H1 (cell line): ENCODE data around the gene ALDH3B1. TPM values are rescaled to one million over a fixed set of nuclear protein-coding genes. Genes with fewer than 3 reads are reported as not detected.
A peak's percentile ranks its signal among the peaks of the same experiment; 100 is the strongest.

ENCODE experiments used
- CTCF ChIA-PET: fragments of 300-600 bp; sonication (Branson Sonifier 250); formaldehyde crosslinking; loops from one replicate; lab custom pipeline; 2021; ENCODE audit not compliant: partially characterized antibody; lab: Charles Lee
- POLR2A ChIA-PET: fragments of 300-600 bp; sonication (Branson Sonifier 250); formaldehyde crosslinking; loops from one replicate; lab custom pipeline; 2021; ENCODE audit warnings: inconsistent platforms; ENCODE audit not compliant: partially characterized antibody; lab: Charles Lee
- DNase-seq, 2 experiments: peaks; one replicate each; pipeline versions ENCODE4 v3.0.0 to v3.0.0-alpha.2; 2010 to 2022; ENCODE audit warnings: low spot score in 2 of 2, low read depth in 1 of 2, mixed read lengths in 1 of 2
- FAIRE-seq: peaks from 2 replicates; lab custom pipeline; 2011; peaks lifted over from hg19 to GRCh38; lab: Jason Lieb, UNC
- H2AFZ ChIP-seq: 2 replicates; pipeline ENCODE4 v1.8.1; 2012; ENCODE audit warnings: low read length, inconsistent platforms
- H2AK5ac ChIP-seq: 2 replicates; pipeline ENCODE4 v1.6.1; 2013; ENCODE audit warnings: low read depth, low read length
- H2BK120ac ChIP-seq: replicated peaks from 2 replicates; pipeline ENCODE3; 2013; ENCODE audit warnings: low read depth, low read length, inconsistent platforms
- H2BK12ac ChIP-seq: 2 replicates; pipeline ENCODE4 v1.6.1; 2013; ENCODE audit warnings: low read depth, low read length
- H2BK15ac ChIP-seq: 2 replicates; pipeline ENCODE4 v1.6.1; 2013; ENCODE audit warnings: low read length
- H2BK20ac ChIP-seq: 2 replicates; pipeline ENCODE4 v1.6.1; 2013; ENCODE audit warnings: low read length
- H2BK5ac ChIP-seq: 2 replicates; pipeline ENCODE4 v1.6.1; 2013; ENCODE audit warnings: low read depth, low read length
- H3K14ac ChIP-seq: 2 replicates; pipeline ENCODE4 v1.6.1; 2013; ENCODE audit warnings: inconsistent platforms; ENCODE audit not compliant: insufficient read length
- H3K18ac ChIP-seq: 2 replicates; pipeline ENCODE4 v1.6.1; 2013; ENCODE audit warnings: low read length; ENCODE audit errors: extremely low read depth
- H3K23ac ChIP-seq: 2 replicates; pipeline ENCODE4 v1.6.1; 2013; ENCODE audit warnings: inconsistent platforms; ENCODE audit not compliant: insufficient read length
- H3K23me2 ChIP-seq: 2 replicates; pipeline ENCODE4 v1.6.1; 2013; ENCODE audit warnings: low read depth, low read length
- H3K27ac ChIP-seq: 2 replicates; pipeline ENCODE4 v1.6.1; 2011; ENCODE audit warnings: low read depth, low read length, inconsistent platforms
- H3K27me3 ChIP-seq, 4 experiments: replicated peaks in 1 of 4; 1 replicate in 1 of 4; 2 replicates in 3 of 4; pipeline versions ENCODE4 v1.6.1 to v1.8.1; 2011 to 2013; ENCODE audit warnings: low read length in 3 of 4, mild to moderate bottlenecking in 3 of 4, inconsistent platforms in 2 of 4, mixed read lengths in 2 of 4, moderate library complexity in 1 of 4; ENCODE audit not compliant: control insufficient read depth in 3 of 4, insufficient read depth in 3 of 4; ENCODE audit errors: extremely low read depth in 1 of 4
- H3K36me3 ChIP-seq, 4 experiments: 2 replicates each; pipeline versions ENCODE4 v1.6.1 to v1.8.1; 2011 to 2013; ENCODE audit warnings: mild to moderate bottlenecking in 4 of 4, low read length in 3 of 4, moderate library complexity in 2 of 4, control low read depth in 1 of 4, inconsistent platforms in 1 of 4; ENCODE audit not compliant: insufficient read depth in 4 of 4, control insufficient read depth in 2 of 4
- H3K4ac ChIP-seq: replicated peaks from 2 replicates; pipeline ENCODE3; 2013; ENCODE audit warnings: low read length, low read depth, mixed read lengths, inconsistent platforms; ENCODE audit not compliant: insufficient read length
- H3K4me1 ChIP-seq, 4 experiments: replicated peaks in 1 of 4; 1 replicate in 1 of 4; 2 replicates in 3 of 4; pipeline versions ENCODE4 v1.6.1 to v1.8.1; 2011 to 2013; ENCODE audit warnings: low read length in 3 of 4, inconsistent platforms in 2 of 4, mixed read lengths in 1 of 4; ENCODE audit not compliant: insufficient read depth in 4 of 4, control insufficient read depth in 3 of 4
- H3K4me2 ChIP-seq, 2 experiments: 2 replicates each; pipeline versions ENCODE4 v1.6.1 to v1.8.1; 2011 to 2013; ENCODE audit warnings: low read depth in 2 of 2, low read length in 2 of 2, control low read depth in 1 of 2, inconsistent platforms in 1 of 2, mild to moderate bottlenecking in 1 of 2; ENCODE audit not compliant: insufficient read depth in 1 of 2
- H3K4me3 ChIP-seq, 4 experiments: fragments of 200-600, 300-600 bp in 1 of 4; sonication (generic), shearing (Covaris generic), sonication (Bioruptor Twin) in 1 of 4; 2 replicates each; pipeline versions ENCODE4 v1.5.1 to v1.8.1; 2011 to 2016; ENCODE audit warnings: low read length in 4 of 4, low read depth in 3 of 4, control low read depth in 2 of 4, inconsistent platforms in 2 of 4, mild to moderate bottlenecking in 2 of 4, mixed read lengths in 1 of 4, moderate library complexity in 1 of 4; ENCODE audit not compliant: insufficient read depth in 2 of 4; ENCODE audit errors: extremely low read depth in 1 of 4
- H3K56ac ChIP-seq: replicated peaks from 2 replicates; pipeline ENCODE3; 2013; ENCODE audit warnings: low read depth, mild to moderate bottlenecking, mixed read lengths, low read length, inconsistent platforms; ENCODE audit not compliant: insufficient read length
- H3K79me1 ChIP-seq: 2 replicates; pipeline ENCODE4 v1.6.1; 2013; ENCODE audit warnings: low read depth, low read length, control low read depth
- H3K79me2 ChIP-seq, 2 experiments: 2 replicates each; pipeline versions ENCODE4 v1.6.1 to v1.8.1; 2012 to 2013; ENCODE audit warnings: low read length in 2 of 2, mild to moderate bottlenecking in 2 of 2, inconsistent platforms in 1 of 2; ENCODE audit not compliant: insufficient read depth in 2 of 2, control insufficient read depth in 1 of 2
- H3K9ac ChIP-seq, 4 experiments: replicated peaks in 1 of 4; 1 replicate in 1 of 4; 2 replicates in 3 of 4; pipeline versions ENCODE4 v1.6.1 to v1.8.1; 2011 to 2013; ENCODE audit warnings: low read depth in 3 of 4, low read length in 3 of 4, control low read depth in 2 of 4, mild to moderate bottlenecking in 2 of 4, moderate library complexity in 2 of 4, inconsistent platforms in 1 of 4; ENCODE audit errors: extremely low read depth in 1 of 4
- H3K9me3 ChIP-seq, 2 experiments: 2 replicates each; pipeline versions ENCODE4 v1.6.1 to v1.8.1; 2012 to 2013; ENCODE audit warnings: mild to moderate bottlenecking in 2 of 2, moderate library complexity in 2 of 2, control low read depth in 1 of 2, inconsistent platforms in 1 of 2, low read depth in 1 of 2, low read length in 1 of 2, mixed read lengths in 1 of 2; ENCODE audit not compliant: insufficient read depth in 2 of 2
- H4K20me1 ChIP-seq, 2 experiments: replicated peaks in 1 of 2; 2 replicates each; pipeline versions ENCODE3 to v1.8.1; 2011 to 2013; ENCODE audit warnings: inconsistent platforms in 2 of 2, low read length in 2 of 2, mild to moderate bottlenecking in 1 of 2; ENCODE audit not compliant: insufficient read depth in 2 of 2, control insufficient read depth in 1 of 2
- H4K5ac ChIP-seq: 2 replicates; pipeline ENCODE4 v1.6.1; 2013; ENCODE audit warnings: low read length, low read depth, mixed read lengths, inconsistent platforms; ENCODE audit not compliant: insufficient read length
- H4K8ac ChIP-seq: 2 replicates; pipeline ENCODE4 v1.8.0; 2013; ENCODE audit warnings: mild to moderate bottlenecking, moderate library complexity, low read length, inconsistent platforms; ENCODE audit not compliant: insufficient read depth; ENCODE audit errors: extremely low read depth
- H4K91ac ChIP-seq: replicated peaks from 2 replicates; pipeline ENCODE3; 2013; ENCODE audit warnings: low read length, mixed read lengths, inconsistent platforms; ENCODE audit not compliant: insufficient read length
- BCL11A ChIP-seq, 2 experiments: IDR thresholded peaks; one replicate each; pipeline ENCODE4 v1.6.1; 2011; ENCODE audit warnings: low read depth in 2 of 2, low read length in 2 of 2, mild to moderate bottlenecking in 2 of 2
- CTBP2 ChIP-seq: IDR thresholded peaks from 2 replicates; pipeline ENCODE4 v1.7.0; 2011; ENCODE audit warnings: borderline replicate concordance, mild to moderate bottlenecking, moderate library complexity, mixed read lengths, low read length; ENCODE audit not compliant: insufficient read depth, insufficient read length
- HDAC2 ChIP-seq, 2 experiments: fragments of 300-600 bp in 1 of 2; sonication (generic) in 1 of 2; IDR thresholded peaks; 2 replicates each; pipeline ENCODE4 v1.6.1; 2011 to 2012; ENCODE audit warnings: low read depth in 2 of 2, low read length in 2 of 2, mild to moderate bottlenecking in 2 of 2, moderate library complexity in 2 of 2, borderline replicate concordance in 1 of 2, inconsistent platforms in 1 of 2
- MAFK ChIP-seq: IDR thresholded peaks from 2 replicates; pipeline ENCODE4 v1.6.1; 2012; ENCODE audit warnings: low read depth, mild to moderate bottlenecking, improper control_type of control experiment, low read length
- SRF ChIP-seq: IDR thresholded peaks from 2 replicates; pipeline ENCODE4 v1.6.1; 2011; ENCODE audit warnings: mild to moderate bottlenecking, low read depth, low read length, moderate library complexity
- WGBS, 2 experiments: shearing (Covaris generic) in 1 of 2; methylation state at CpG; one replicate each; pipeline versions ENCODE4 v1.1.6 to v1.1.7; 2013 to 2015; ENCODE audit warnings: low lambda C conversion rate in 2 of 2, mixed read lengths in 2 of 2, inconsistent platforms in 1 of 2, low coverage in 1 of 2, missing lambda C conversion rate in 1 of 2; ENCODE audit not compliant: insufficient replicate concordance in 2 of 2, insufficient coverage in 1 of 2, insufficient read length in 1 of 2; ENCODE audit errors: extremely low coverage in 1 of 2, missing lambda C conversion rate in 1 of 2; 5-methylcytosine and 5-hydroxymethylcytosine counted together
- polyA plus RNA-seq, 7 experiments: library from polyadenylated mRNA; depleted of rRNA in 3 of 7; stranded (reverse) in 5 of 7; unstranded in 2 of 7; fragments of >200 nt in 5 of 7; fragments of 200-250 nt in 2 of 7; gene quantifications; 1 replicate in 5 of 7; 2 replicates in 1 of 7; 4 replicates in 1 of 7; pipeline versions ENCODE4 v1.2.1 to v1.2.3, GENCODE V29; 2011 to 2013; ENCODE audit warnings: missing spikeins in 2 of 7, mixed read lengths in 2 of 7
- total RNA-seq: library from RNA; stranded (reverse); fragmentation: NEBNext Ultra II Directional; extraction: Animal tissue kit (Norgen Biotek cat#: 25700); gene quantifications from 2 replicates; pipeline ENCODE4 v1.2.1, GENCODE V29; 2021

ALDH3B1 gene
- total and polyA plus RNA-seq, 2 of the 8 experiments (the other 6 are each of a cell fraction or from before 2014, with no cell fraction given), result 0.32 to 0.47 TPM

DNA sequence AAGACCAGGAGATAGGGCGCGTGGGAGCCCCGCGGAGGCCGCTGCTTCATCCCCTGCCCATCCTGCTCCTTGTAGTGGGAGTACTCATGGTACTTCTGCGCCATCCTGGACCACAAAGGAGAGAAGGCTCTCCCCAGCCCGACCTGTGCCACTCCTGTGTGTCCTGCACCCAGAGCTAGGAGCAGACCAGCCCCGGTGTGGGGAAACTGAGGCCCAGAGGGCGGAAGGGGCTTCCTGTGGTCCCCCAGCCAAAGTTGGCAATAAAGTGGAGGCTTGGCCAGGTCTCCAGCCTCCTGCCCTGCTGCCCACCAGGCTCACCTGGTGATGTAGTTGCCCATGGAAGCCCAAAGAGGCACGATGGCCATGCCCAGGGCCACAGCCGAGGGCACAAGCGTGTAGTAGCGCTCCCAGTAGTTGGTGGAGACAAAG, 10.9 kb upstream of the ALDH3B1 start:
- TF ChIP-seq HDAC2 (IDR thresholded peaks at IDR 0.05; ENCODE audit: borderline replicate concordance in 1 of 2, low read depth in 2 of 2, low read length in 2 of 2) (no peak), BCL11A (IDR thresholded peaks at IDR 0.05; ENCODE audit: low read depth in 2 of 2, low read length in 2 of 2) (no peak), CTBP2 (no peak), MAFK (no peak), SRF (no peak)
- TF ChIP-seq, all 59 proteins: peak for 0
- no peak overlapping the region for H4K5ac ChIP-seq
- H4K8ac ChIP-seq, result no peak overlapping the region; the same call in 1 of the 2 replicates
- no peak overlapping the region for H3K9ac ChIP-seq
- no peaks in the 10 kb centered on the region for H3K9me3 ChIP-seq
- no peak overlapping the region for H2BK120ac ChIP-seq
- H3K79me1 ChIP-seq, result no peaks in the 10 kb centered on the region
- ChIA-PET CTCF (interaction anchor here (0.6 to 3.9 kb wide), 4 partner anchors 10 to 149 kb away, joined by 3 to 20 read pairs (median 4); partner anchors contain the start of gene ALDH3B1), POLR2A (interaction anchor here (0.8 kb wide), 1 partner anchor 11 kb away, joined by 3 read pairs; the partner anchor contains the start of gene ALDH3B1)
- DNase-seq, result no peak
- no peak overlapping the region for H3K18ac ChIP-seq
- H3K23ac ChIP-seq, result no peak overlapping the region
- H2BK15ac ChIP-seq, result no peak overlapping the region
- peaks cover 0 to 14% (median 10%) of the 10 kb centered on the region in 4 experiments; a peak in 5 of 7 replicates for H3K4me1 ChIP-seq
- no peak overlapping the region for H3K4ac ChIP-seq
- no peak overlapping the region for H3K27ac ChIP-seq
- H3K14ac ChIP-seq, result no peak overlapping the region
- H3K4me2 ChIP-seq, result no peak overlapping the region
- peaks cover 0 to 5% (median under 1%) of the 10 kb centered on the region in 4 experiments; a peak in 1 of 7 replicates for H3K27me3 ChIP-seq
- H4K20me1 ChIP-seq, result peaks cover 0 to 2% of the 10 kb centered on the region in 2 experiments
- 0 out of 2 replicates have a peak overlapping the region, but pooled peaks have one; percentile 3 for H2AK5ac ChIP-seq
- no peak overlapping the region for H2BK5ac ChIP-seq
- no peaks in the 10 kb centered on the region for H3K79me2 ChIP-seq
- no peak overlapping the region for H2BK12ac ChIP-seq
- WGBS, 2 experiments, result 91% methylated on average over 13 of the region's 13 CpGs; no CpG with 5 or more reads in 1 of the 2 experiments
- H2AFZ ChIP-seq, result no peak overlapping the region
- no peak overlapping the region for H4K91ac ChIP-seq
- H2BK20ac ChIP-seq, result no peak overlapping the region
- H3K4me3 ChIP-seq, result no peak overlapping the region
- no peak for FAIRE-seq
- no peak overlapping the region for H3K56ac ChIP-seq
- H3K23me2 ChIP-seq, result peaks cover 13% of the 10 kb centered on the region
- no peaks in the 10 kb centered on the region for H3K36me3 ChIP-seq
